HepG2 (cell line): ENCODE measurements around the gene APOC1. TPM values are rescaled to one million over a fixed set of nuclear protein-coding genes. Genes with fewer than 3 reads are reported as not detected.

Experiments used
- AHR ChIP-seq: IDR thresholded peaks from 2 replicates; pipeline ENCODE4 v1.6.1; 2018; ENCODE audit warnings: missing genetic modification reagents, missing compliant biosample characterization
- FOSL2 ChIP-seq: sonication (generic); formaldehyde crosslinking; IDR thresholded peaks from 2 replicates; pipeline ENCODE4 v1.4.0; 2020; ENCODE audit warnings: missing genetic modification reagents
- MATR3 ChIP-seq: sonication (generic); formaldehyde crosslinking; IDR thresholded peaks from 2 replicates; pipeline ENCODE4 v1.4.0; 2020; ENCODE audit warnings: missing genetic modification reagents
- NCOA2 ChIP-seq: sonication (generic); formaldehyde crosslinking; IDR thresholded peaks from 2 replicates; pipeline ENCODE4 v1.8.0; 2022; ENCODE audit warnings: inconsistent platforms
- RFX1 ChIP-seq: fragments of 450-650 bp; IDR thresholded peaks from 2 replicates; pipeline ENCODE4 v1.6.1; 2017
- SMAD3 ChIP-seq: sonication (generic); formaldehyde crosslinking; IDR thresholded peaks from 2 replicates; pipeline ENCODE4 v1.4.0; 2020; ENCODE audit warnings: missing genetic modification reagents
- TAF15 ChIP-seq: fragments of 200-400 bp; formaldehyde crosslinking; IDR thresholded peaks from one replicate; pipeline ENCODE4 v1.6.1; 2018; ENCODE audit warnings: mild to moderate bottlenecking, low read depth, low read length; ENCODE audit not compliant: poor library complexity, severe bottlenecking
- U2AF1 ChIP-seq: fragments of 200-400 bp; formaldehyde crosslinking; optimal IDR thresholded peaks from 2 replicates; pipeline ENCODE3; 2017; ENCODE audit warnings: mild to moderate bottlenecking, low read depth, low read length
- ZNF263 ChIP-seq: sonication (generic); formaldehyde crosslinking; IDR thresholded peaks from 2 replicates; pipeline ENCODE4 v1.4.0; 2020; ENCODE audit warnings: missing genetic modification reagents
- ZNF781 ChIP-seq: sonication (generic); formaldehyde crosslinking; IDR thresholded peaks from 2 replicates; pipeline ENCODE4 v1.5.1; 2020; ENCODE audit warnings: borderline replicate concordance, mild to moderate bottlenecking, missing genetic modification reagents; ENCODE audit errors: not compliant biosample characterization
- ZNF879 ChIP-seq: sonication (generic); formaldehyde crosslinking; IDR thresholded peaks from 2 replicates; pipeline ENCODE4 v1.8.1; 2023; ENCODE audit warnings: missing genetic modification reagents
- ZSCAN12 ChIP-seq: sonication (generic); formaldehyde crosslinking; IDR thresholded peaks from 2 replicates; pipeline ENCODE4 v1.9.0; 2021; ENCODE audit warnings: mild to moderate bottlenecking, missing genetic modification reagents
- polyA plus RNA-seq, 8 experiments: library from polyadenylated mRNA; depleted of rRNA in 3 of 8; stranded (reverse) in 7 of 8; unstranded in 1 of 8; fragments of >200 nt; fragmentation: Illumina TruSeq in 4 of 8; extraction: Trizol in 4 of 8; gene quantifications; 2 replicates each; pipeline versions ENCODE4 v1.2.1 to v1.2.3, GENCODE V29; 2011 to 2016; ENCODE audit warnings: low read depth in 4 of 8, missing spikeins in 1 of 8, mixed read lengths in 1 of 8; ENCODE audit not compliant: insufficient read depth in 1 of 8
- total RNA-seq, 5 experiments: library from RNA; depleted of rRNA; stranded (reverse); fragments of >200 nt; fragmentation: Illumina TruSeq; extraction: Trizol; gene quantifications; 2 replicates each; pipeline ENCODE4 v1.2.3, GENCODE V29; 2016; ENCODE audit warnings: low read depth in 1 of 5
- TF ChIP-seq, protein P1 (sequence below): IDR thresholded peaks from 2 replicates; pipeline ENCODE4 v1.6.1; 2016; ENCODE audit warnings: low read depth, missing genetic modification reagents, missing compliant biosample characterization
- TF ChIP-seq, protein P2 (sequence below): sonication (generic); formaldehyde crosslinking; IDR thresholded peaks from 2 replicates; pipeline ENCODE4 v1.8.0; 2023; ENCODE audit warnings: mild to moderate bottlenecking, missing genetic modification reagents
- TF ChIP-seq, protein P3 (sequence below): sonication (generic); formaldehyde crosslinking; IDR thresholded peaks from 2 replicates; pipeline ENCODE4 v1.4.0; 2020; ENCODE audit warnings: missing genetic modification reagents
- TF ChIP-seq, protein P4 (sequence below): sonication (generic); formaldehyde crosslinking; IDR thresholded peaks from 2 replicates; pipeline ENCODE4 v1.8.0; 2022; ENCODE audit warnings: low read depth, missing genetic modification reagents

Gene APOC1
- total and polyA plus RNA-seq, 2 of the 13 experiments (the other 11 are each of a cell fraction or from before 2014, with no cell fraction given), result 600 to 1,235 TPM

DNA sequence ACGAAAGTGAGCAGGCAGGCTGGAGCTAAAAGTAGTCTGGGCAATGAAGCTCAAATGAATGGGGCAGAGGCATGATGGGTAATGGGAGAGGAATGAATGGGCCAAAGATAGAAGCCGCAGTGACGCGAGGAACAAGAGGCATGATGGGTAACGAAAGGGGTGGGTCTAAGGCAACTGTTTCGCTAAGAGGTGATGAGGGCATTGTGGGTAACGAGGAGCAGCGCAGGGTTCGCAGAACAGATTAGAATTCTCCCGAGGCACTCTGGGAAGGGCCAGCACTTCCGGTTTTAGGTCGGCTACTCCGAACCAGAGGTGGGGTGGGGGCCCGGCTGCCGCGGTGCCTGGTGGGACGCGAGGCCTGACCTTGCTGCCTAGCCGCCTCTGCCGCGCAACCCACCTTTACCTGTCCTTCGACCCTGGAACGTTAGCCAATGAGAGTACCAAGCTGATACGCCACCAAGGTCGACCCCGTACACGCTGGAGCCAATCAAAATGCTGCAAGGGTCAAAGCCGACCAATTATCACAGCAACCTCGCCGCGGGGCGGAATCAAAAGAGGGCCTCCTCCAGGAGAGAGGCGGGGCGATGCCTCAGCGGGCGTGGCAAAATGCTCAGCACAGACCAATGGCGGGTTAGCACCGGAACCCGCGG, 23.9 kb upstream of the APOC1 start (continued):
- TF ChIP-seq, protein P1, sequence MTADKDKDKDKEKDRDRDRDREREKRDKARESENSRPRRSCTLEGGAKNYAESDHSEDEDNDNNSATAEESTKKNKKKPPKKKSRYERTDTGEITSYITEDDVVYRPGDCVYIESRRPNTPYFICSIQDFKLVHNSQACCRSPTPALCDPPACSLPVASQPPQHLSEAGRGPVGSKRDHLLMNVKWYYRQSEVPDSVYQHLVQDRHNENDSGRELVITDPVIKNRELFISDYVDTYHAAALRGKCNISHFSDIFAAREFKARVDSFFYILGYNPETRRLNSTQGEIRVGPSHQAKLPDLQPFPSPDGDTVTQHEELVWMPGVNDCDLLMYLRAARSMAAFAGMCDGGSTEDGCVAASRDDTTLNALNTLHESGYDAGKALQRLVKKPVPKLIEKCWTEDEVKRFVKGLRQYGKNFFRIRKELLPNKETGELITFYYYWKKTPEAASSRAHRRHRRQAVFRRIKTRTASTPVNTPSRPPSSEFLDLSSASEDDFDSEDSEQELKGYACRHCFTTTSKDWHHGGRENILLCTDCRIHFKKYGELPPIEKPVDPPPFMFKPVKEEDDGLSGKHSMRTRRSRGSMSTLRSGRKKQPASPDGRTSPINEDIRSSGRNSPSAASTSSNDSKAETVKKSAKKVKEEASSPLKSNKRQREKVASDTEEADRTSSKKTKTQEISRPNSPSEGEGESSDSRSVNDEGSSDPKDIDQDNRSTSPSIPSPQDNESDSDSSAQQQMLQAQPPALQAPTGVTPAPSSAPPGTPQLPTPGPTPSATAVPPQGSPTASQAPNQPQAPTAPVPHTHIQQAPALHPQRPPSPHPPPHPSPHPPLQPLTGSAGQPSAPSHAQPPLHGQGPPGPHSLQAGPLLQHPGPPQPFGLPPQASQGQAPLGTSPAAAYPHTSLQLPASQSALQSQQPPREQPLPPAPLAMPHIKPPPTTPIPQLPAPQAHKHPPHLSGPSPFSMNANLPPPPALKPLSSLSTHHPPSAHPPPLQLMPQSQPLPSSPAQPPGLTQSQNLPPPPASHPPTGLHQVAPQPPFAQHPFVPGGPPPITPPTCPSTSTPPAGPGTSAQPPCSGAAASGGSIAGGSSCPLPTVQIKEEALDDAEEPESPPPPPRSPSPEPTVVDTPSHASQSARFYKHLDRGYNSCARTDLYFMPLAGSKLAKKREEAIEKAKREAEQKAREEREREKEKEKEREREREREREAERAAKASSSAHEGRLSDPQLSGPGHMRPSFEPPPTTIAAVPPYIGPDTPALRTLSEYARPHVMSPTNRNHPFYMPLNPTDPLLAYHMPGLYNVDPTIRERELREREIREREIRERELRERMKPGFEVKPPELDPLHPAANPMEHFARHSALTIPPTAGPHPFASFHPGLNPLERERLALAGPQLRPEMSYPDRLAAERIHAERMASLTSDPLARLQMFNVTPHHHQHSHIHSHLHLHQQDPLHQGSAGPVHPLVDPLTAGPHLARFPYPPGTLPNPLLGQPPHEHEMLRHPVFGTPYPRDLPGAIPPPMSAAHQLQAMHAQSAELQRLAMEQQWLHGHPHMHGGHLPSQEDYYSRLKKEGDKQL (CRISPR knock-in tag), result 0 out of 2 replicates have a peak, but pooled peaks have one; percentile 41
- TF ChIP-seq U2AF1 (no peak), AHR (CRISPR knock-in tag) (0 out of 2 replicates have a peak, but pooled peaks have one; percentile 53), RFX1 (no peak; the same call in 1 of the 2 replicates), FOSL2 (peak; percentile 53), MATR3 (no peak), NCOA2 (CRISPR knock-in tag) (peak; percentile 56; the same call in 1 of the 2 replicates), TAF15 (no peak), ZSCAN12 (CRISPR knock-in tag) (no peak), ZNF263 (CRISPR knock-in tag) (no peak), ZNF879 (CRISPR knock-in tag) (no peak), ZNF781 (no peak), SMAD3 (peak; percentile 66; the same call in 1 of the 2 replicates)
- TF ChIP-seq, protein P2, sequence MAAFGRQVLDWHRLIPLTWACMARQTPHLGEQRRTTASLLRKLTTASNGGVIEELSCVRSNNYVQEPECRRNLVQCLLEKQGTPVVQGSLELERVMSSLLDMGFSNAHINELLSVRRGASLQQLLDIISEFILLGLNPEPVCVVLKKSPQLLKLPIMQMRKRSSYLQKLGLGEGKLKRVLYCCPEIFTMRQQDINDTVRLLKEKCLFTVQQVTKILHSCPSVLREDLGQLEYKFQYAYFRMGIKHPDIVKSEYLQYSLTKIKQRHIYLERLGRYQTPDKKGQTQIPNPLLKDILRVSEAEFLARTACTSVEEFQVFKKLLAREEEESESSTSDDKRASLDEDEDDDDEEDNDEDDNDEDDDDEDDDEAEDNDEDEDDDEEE (CRISPR knock-in tag), result no peak
- TF ChIP-seq, protein P3, sequence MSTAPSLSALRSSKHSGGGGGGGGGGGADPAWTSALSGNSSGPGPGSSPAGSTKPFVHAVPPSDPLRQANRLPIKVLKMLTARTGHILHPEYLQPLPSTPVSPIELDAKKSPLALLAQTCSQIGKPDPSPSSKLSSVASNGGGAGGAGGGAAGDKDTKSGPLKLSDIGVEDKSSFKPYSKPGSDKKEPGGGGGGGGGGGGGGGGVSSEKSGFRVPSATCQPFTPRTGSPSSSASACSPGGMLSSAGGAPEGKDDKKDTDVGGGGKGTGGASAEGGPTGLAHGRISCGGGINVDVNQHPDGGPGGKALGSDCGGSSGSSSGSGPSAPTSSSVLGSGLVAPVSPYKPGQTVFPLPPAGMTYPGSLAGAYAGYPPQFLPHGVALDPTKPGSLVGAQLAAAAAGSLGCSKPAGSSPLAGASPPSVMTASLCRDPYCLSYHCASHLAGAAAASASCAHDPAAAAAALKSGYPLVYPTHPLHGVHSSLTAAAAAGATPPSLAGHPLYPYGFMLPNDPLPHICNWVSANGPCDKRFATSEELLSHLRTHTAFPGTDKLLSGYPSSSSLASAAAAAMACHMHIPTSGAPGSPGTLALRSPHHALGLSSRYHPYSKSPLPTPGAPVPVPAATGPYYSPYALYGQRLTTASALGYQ (CRISPR knock-in tag), result no peak
- TF ChIP-seq, protein P4, sequence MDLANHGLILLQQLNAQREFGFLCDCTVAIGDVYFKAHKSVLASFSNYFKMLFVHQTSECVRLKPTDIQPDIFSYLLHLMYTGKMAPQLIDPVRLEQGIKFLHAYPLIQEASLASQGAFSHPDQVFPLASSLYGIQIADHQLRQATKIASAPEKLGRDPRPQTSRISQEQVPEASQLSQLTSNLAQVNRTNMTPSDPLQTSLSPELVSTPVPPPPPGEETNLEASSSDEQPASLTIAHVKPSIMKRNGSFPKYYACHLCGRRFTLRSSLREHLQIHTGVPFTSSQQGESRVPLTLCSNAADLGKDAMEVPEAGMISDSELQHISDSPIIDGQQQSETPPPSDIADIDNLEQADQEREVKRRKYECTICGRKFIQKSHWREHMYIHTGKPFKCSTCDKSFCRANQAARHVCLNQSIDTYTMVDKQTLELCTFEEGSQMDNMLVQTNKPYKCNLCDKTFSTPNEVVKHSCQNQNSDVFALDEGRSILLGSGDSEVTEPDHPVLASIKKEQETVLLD (CRISPR knock-in tag), result peak; percentile 88
